GM20000 (cell line): ENCODE results near the gene WDR45B.

ENCODE experiments used
- DNase-seq: peaks from one replicate; pipeline ENCODE4 v3.0.0; 2012; ENCODE audit warnings: low spot score
- TF ChIP-seq, protein P1 (sequence below): IDR thresholded peaks from 2 replicates; pipeline ENCODE4 v1.5.1; 2012; ENCODE audit warnings: mild to moderate bottlenecking, control low read depth; ENCODE audit errors: extremely low read depth, missing control alignments

Gene WDR45B

DNA sequence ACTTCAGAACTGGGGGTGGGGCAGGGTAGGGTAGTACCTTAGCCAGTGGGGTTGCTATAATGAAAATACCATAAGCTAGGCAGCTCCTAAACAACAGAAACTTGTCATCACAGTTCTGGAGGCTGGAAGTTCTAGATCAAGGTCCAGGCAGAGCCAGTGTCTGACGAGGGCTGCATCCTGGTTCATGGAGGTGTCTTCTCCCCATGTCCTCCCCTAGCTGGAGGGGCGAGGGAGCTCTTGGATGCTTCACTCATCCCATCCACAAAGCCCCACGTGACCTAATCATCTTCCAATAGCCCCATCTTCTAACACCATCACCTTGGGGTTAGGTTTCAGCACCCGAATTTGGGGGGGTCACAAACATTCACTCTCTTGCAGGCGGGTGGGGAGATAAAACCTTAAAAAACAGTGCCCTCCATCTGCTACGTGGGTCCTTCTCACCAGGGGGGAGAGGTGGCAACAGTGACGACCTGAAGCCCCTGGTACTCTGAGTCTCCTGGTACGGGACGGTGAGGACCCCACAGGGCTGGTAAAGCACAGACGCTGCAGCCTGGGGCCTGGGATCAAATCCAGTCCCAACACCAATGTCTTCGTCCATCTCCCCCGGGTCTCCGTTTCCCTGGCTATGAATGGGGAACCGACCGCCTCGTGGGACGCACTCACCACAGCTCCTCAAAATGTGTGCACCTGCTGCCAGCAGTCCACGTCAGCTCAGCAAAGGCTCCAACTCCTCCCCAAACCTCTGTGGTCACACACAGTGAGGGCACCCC is 27.4 kb upstream of the WDR45B start:
- TF ChIP-seq, protein P1, sequence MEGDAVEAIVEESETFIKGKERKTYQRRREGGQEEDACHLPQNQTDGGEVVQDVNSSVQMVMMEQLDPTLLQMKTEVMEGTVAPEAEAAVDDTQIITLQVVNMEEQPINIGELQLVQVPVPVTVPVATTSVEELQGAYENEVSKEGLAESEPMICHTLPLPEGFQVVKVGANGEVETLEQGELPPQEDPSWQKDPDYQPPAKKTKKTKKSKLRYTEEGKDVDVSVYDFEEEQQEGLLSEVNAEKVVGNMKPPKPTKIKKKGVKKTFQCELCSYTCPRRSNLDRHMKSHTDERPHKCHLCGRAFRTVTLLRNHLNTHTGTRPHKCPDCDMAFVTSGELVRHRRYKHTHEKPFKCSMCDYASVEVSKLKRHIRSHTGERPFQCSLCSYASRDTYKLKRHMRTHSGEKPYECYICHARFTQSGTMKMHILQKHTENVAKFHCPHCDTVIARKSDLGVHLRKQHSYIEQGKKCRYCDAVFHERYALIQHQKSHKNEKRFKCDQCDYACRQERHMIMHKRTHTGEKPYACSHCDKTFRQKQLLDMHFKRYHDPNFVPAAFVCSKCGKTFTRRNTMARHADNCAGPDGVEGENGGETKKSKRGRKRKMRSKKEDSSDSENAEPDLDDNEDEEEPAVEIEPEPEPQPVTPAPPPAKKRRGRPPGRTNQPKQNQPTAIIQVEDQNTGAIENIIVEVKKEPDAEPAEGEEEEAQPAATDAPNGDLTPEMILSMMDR: no peak
- DNase-seq: no peak

DNA sequence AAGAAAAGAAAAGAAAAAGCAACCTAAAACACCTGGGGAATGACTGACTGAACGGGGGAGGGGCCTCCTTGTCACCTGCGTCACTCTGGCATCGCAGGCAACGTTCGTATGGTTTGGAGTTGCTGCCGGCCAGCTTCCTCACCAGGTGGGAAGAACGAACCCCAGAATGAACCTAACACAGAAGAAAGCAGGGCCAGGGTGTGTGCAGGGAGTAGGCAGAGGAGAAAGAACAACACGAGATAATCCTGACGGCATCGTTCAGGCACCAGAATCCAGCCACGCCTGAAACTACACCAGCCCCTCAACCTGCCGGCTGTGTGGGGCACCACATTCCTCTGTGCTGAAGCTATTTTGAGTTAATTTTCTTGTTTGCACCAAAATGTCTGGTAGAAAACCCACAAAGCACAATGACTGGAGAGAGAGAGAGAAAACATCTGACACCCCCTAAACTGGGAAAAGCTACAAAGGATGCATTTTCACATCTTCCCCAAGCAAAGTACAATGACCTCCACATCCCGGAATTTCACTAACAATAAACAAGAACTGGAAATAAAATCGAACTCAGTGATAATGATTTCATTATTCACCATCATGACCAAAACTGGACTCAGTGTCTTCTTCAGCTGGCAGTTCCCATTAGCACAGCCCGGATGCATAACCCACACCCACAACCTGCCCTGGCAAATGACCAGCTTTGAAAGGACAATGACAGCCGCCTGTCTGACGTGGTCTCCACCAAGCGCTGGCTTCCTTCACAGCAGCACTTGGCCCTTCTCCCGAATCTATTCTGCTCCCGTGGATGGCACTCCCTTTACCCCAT is 26.6 kb upstream of the WDR45B start:
- TF ChIP-seq, protein P1: no peak
- DNase-seq: no peak

DNA sequence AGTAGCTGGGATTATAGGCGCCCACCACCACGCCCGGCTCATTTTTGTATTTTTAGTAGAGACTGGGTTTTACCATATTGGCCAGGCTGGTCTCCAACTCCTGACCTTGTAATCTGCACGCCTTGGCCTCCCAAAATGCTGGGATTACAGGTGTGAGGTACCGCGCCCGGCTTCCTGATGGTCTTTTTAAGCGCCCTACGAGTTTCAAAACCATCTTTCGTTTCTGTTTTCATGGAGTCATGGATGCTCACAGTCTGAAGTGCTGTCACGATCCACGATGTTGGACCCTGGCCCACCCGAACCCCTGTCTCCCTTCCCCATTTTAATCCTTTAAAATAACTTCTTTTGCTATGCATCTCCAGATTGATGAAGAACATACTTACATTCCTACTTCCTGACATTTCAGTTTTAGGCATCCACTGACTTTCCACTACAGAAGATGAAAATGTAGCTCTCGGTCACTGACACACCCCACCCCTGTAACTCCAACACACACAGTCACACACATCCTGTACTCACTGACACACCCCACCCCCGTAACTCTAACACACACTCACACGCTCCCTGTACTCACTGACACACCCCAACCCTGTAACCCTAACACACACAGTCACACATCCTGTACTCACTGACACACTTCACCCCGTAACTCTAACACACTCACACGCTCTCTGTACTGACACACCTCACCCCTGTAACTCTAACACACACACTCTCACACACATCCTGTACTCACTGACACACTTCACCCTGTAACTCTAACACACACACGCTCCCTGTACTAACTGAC is 22.6 kb upstream of the WDR45B start:
- no peak for DNase-seq
- TF ChIP-seq, protein P1: no peak

DNA sequence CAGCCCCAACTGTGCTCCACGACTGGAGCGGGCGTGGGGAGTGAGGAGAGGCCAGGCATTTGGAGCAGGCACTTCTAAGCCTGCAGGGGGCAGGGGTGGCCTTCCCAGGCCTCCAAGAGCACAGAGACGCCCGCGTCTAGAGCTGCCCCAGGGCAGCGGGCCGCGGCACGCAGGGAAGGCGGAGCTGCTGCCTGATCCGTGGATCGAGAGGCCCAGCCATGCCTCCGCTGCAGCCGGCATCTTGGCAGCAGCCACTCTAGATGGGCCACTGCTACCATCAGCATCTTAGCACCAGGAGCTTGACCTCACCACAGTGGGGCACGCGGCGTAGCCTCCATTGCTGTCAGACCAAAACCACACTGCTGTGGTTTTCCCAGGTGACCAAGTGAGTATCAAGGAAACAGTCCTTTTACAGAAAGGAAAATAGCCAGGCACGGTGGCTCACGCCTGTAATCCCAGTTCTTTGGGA is 20.4 kb upstream of the WDR45B start:
- peak; percentile 84 for DNase-seq
- TF ChIP-seq, protein P1: peak; percentile 54

DNA sequence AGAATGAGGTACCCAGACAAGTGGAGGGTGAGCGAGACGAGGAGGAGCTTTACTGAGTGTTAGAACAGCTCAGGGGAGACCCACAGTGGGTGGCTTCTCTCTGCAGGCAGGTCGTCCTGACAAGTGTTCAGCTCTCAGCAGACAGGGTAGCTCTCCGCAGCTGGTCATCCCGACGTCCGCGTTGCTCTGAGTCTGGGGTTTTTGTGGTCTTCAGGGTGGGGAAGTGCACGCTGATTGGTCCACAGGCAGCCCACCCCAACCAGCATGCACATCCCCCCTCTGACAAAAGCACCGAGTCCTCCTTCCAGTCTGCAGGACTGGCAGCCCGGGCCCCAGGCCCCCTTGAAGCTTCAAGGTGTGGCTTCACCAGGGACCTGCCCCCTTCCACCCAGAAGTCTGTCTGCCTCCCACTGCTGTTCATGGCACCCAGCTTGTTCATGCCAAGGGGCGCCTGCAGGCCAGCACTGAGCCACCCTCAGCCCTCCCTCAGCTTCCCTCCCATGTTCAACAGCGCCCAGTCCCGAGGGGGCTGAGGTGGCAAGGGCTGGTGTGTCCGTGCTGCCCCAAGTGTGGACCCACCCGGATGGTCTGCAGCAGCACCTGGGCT is 19.9 kb upstream of the WDR45B start:
- DNase-seq: no peak
- TF ChIP-seq, protein P1: no peak

DNA sequence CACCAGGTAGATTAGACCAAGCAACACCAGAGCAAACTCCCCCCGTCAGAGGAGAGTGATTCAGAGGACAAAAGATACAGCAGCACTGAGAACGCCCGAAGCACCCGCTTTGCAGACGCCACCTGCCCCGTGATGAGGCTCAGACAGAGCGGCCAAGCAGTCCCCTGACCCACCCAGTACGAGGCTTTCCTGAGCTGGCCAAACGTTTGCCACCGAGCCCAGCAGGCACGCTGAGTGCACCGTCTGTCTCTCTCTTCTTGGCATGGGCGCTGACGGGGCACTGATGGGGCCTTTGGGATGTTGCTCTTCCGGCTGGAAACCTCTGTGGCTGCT is 19.4 kb upstream of the WDR45B start:
- TF ChIP-seq, protein P1: no peak
- DNase-seq: no peak
